HG03139 (cell line): Measurements from ENCODE around the gene RGP1.

Experiments
- ATAC-seq: cut with Tn5 transposase; IDR thresholded peaks from one replicate; pipeline ENCODE4 v1.9.1; 2021; ENCODE audit not compliant: unreplicated experiment

RGP1 gene

GRCh38 chr9:35769763-35770162 lies 20.7 kb downstream of the RGP1 start:
- no peak for ATAC-seq

DNA sequence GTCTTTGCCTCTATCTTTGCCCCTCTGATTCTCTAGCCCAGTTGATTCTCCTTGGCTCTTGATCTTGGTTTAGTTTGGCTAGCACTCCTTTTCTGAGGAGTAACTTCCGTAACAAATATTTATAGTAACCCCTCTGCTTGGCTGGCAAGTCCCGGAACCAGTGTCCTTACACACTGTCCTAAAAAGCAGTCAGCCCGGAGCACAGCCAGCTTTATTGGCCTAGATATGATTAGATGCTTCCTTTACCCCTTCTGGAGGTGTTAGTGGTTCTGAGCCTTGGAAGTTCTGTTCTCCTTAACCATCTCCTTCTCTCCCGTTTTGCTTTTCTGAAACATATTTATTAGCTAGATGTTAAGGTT lies 22.0 kb downstream of the RGP1 start:
- no peak for ATAC-seq

DNA sequence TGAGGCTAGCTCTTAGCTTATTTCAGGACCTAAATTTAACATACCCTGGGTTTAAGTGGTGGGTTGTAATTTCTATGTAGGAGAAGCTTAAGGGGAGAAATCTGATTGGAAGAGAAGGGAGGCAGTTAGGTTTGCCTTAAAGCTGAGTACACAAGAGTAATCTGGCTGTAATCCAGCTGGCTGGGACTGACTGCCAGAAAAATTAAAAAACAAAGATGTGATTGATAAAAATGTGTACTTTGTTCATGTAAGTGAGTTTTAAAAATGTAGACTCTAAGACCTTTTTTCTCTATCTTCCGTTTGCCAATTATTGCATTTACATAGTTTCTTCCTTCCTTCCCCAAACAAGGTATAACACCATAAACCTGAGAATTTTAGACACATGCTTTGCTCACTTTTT lies 22.4 kb downstream of the RGP1 start:
- no peak for ATAC-seq

- no peak for ATAC-seq
Observed at GRCh38 chr9:35771943-35772342, 22.9 kb downstream of the RGP1 start.

DNA sequence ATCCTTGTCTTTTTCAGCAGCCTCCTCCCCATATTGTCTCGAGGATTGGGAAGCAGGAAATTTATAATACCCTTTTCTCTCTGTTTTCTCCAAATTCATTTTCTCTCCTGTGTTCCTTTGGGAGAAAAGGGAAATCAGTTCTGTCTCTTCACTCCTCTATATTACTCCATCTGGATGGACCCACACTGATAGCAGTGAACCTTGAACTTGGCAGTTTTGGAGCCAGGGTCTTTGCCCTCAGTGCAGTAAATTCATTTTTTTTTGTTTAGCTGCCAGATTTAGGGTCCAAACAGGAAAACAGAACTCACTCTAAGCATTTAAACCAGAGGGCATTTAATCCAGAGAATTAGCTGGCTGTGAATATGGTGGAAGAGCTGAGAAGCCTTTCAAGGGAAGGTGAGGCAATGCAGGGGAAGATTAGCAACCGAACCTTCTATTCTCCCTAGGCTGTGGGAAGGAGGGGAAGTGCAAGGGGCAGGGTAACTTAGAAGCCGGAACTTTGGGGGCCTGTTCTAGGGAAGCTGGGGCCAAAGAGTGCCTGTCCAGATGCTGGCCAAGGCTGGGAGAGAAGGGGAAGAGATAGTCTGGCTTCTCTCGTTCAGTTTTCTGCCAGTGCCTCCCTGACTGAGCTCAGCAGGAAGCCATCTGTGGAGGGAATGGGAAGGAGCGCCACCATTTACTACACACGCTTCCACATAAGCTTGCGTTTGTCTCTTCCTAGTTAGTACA lies 26.0 kb downstream of the RGP1 start:
- no peak for ATAC-seq

DNA sequence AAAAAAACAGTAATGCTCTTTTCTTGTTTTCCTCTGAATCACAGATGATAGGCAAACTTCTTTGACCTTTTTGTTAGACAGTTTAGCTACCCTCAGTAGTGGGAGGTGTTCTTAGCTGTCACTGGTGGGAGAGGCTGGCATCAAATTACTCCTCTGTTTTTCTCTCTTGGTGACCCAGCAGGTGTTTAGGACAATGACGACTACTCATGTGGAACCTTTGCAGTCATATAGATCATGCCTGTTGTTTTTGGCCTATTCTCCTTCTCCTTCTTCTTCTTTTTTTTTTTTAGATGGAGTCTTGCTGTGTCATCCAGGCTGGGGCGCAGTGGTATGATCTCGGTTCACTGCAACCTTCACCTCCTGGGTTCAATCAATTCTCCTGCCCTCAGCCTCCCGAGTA lies 26.9 kb downstream of the RGP1 start:
- ATAC-seq: no peak

- ATAC-seq: no peak
Observed at GRCh38 chr9:35778496-35778895, 29.4 kb downstream of the RGP1 start.

- no peak for ATAC-seq
Observed at GRCh38 chr9:35781066-35781465, 32.0 kb downstream of the RGP1 start.

DNA sequence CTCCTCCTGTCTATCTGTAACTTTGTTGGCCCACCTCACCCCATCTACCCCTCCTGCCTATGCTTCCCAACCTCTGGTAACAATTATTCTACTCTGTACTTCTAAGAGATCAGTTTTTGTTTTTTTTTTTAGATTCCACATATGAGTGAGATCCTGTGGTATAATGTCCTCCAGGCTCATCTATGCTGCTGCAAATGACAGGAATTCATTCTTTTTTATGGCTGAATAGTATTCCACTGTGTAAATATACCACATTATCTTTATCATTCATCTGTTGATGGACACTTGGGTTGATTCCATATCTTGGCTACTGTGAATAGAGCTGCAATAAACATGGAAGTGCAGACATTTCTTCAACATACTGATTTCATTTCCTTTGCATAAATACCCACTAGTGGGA lies 34.3 kb downstream of the RGP1 start:
- no peak for ATAC-seq

DNA sequence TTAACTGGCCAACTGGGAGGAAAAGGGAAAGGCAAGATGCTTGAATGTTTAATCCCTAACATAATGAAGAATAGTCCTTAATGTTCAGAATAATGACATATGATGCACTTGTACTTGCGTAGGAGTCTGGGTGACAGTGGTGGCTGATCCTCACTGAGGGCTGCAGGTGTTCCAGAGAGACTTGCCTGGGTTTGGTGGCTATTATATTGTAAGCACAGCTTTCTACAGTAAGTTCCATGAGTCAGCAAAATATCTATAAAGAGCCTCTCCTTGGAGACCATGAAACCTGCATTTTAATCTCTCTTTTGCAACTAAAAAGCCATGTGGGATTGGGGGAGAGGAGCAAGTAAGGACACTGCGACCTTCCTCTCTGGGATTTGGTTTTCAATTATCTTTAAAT lies 40.5 kb downstream of the RGP1 start:
- ATAC-seq: no peak

DNA sequence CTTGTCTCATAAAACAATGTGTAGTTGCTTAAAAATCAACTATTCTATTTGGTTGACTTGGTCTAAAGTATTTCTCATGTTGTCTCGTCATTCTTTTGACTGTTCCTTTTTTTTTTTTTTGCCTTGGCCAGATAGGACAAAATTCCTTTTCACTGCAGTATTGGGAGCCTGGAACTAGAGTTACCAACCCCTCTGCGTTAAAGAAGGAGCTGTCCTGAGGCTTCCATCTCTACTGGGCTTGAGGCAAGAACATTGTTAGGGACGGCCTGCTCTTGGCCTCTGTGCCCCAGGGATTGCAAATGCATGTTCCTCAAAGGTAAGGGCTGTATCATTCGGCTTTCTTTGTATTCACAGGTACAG lies 40.9 kb downstream of the RGP1 start:
- ATAC-seq: no peak

DNA sequence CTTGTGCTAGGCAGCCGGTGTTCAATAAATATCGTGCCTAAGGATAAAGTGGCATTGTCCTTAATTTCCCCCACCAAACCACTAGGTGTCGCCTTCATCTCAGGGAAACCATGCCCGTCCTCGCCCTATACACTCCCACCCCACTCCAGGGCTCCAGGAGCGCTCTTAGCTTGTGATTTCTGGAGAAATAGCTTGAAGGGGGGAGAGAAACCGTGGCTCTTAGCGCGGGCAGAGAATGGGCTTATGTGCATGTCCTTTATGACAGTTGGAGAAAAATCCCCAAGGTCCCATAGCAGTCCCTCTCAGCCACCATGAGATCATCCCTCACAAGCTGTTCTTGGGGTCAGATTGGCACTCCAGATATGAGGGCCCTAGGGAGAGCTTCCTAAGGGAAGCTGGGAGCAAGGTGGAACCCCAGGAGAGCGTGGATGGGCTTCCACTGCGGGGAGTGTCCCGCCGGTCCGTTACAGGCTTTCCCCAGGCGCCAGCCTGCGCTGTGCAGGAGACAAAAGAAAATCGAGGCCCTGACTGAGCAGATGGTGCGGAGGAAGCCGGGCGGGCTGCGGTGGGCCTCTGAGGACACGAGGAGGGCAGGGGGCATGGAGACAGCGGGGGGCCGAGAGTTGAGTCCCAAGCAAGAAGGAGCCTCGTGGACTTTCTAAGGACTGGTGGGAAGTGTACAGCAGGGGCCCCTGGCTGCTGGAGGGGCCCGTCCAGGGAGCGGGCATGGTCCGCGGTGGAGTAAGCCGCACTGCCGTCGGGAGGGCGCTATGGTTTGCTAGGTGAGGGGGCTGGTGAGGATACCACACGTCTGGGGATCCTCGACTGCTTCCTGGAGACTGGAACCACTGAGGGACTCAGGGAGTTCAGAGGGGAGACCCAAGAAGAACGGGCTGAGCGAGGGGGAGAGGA lies 41.6 kb downstream of the RGP1 start:
- no peak for ATAC-seq

DNA sequence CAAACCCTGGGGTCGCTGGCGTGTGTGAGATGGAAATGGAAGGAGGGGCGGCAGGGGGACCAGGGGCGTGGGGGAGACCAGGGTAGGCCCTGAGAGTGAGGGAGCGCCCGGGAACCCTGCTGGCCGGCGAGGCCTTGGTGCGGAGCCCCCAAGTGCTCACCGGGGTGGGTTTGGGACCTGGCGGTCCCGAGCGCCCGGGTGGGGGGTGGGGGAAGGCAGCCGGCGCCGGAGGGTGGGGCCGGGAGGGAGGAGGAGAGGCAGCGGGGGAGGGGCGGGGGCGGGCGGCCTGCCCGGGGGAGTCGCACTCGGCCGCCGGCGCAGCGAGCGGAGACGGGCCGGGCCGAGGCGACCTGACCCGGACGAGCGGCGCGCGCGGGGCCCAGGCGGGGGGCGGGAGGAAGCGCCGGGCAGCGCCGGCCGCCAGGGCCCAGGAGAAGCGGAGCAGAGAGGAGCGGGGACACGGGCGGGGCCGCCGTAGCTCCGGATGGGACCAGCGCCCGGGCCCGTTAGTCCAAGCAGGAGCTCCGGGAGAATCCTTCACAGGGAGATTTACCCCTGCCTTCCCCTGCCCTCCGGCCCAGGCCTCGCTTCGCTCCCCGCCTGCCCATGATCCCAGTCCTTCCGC lies 42.3 kb downstream of the RGP1 start, which contains the start of gene NPR2:
Gene NPR2, plus strand, starts transcription at position 295 of the 625 bp plus-strand sequence. CDS start 818 bp downstream, outside the sequence.
- ATAC-seq: no peak

DNA sequence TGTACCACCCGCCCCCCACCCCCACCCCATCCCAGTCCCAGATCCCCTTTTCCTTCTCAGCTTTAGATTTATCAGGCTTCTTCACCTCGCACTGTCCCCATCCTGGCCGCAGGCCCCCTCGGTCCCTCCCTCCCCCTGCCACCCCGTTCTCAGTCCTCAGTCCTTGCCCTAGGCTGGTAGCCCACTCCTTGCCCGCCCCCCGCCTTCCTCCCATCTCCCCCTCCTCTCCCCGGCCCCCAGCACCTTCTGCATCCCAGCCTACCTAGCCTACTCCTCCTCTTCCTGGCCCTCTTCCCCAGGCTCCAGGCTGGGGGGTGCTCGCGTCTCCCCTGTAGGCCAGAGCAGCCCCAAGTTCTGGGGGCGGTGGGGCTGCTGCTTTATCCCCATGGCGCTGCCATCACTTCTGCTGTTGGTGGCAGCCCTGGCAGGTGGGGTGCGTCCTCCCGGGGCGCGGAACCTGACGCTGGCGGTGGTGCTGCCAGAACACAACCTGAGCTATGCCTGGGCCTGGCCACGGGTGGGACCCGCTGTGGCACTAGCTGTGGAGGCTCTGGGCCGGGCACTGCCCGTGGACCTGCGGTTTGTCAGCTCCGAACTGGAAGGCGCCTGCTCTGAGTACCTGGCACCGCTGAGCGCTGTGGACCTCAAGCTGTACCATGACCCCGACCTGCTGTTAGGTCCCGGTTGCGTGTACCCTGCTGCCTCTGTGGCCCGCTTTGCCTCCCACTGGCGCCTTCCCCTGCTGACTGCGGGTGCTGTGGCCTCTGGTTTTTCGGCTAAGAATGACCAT lies 43.1 kb downstream of the RGP1 start:
- ATAC-seq: no peak

- ATAC-seq: no peak
Observed at GRCh38 chr9:35792826-35793225, 43.7 kb downstream of the RGP1 start.

GRCh38 chr9:35793461-35793860 lies 44.4 kb downstream of the RGP1 start:
- no peak for ATAC-seq

DNA sequence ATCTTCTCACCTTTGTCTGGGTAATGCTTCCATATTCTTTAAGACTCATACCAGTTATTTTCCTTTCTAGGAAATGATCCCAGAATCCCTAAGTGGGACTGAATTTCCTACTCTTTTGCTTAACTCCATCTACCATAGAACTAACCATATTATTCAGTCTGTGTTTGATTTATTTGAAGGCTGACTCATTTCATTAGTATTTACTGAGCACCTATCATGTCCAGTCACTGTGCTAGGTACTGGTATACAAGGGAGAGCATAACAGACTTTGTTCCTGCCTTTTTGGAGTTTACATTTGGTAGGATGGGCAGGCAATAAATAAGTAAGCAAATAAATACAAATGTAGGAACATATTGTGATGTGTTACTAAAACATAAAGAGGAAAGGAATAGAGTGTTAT lies 46.6 kb downstream of the RGP1 start:
- no peak for ATAC-seq

DNA sequence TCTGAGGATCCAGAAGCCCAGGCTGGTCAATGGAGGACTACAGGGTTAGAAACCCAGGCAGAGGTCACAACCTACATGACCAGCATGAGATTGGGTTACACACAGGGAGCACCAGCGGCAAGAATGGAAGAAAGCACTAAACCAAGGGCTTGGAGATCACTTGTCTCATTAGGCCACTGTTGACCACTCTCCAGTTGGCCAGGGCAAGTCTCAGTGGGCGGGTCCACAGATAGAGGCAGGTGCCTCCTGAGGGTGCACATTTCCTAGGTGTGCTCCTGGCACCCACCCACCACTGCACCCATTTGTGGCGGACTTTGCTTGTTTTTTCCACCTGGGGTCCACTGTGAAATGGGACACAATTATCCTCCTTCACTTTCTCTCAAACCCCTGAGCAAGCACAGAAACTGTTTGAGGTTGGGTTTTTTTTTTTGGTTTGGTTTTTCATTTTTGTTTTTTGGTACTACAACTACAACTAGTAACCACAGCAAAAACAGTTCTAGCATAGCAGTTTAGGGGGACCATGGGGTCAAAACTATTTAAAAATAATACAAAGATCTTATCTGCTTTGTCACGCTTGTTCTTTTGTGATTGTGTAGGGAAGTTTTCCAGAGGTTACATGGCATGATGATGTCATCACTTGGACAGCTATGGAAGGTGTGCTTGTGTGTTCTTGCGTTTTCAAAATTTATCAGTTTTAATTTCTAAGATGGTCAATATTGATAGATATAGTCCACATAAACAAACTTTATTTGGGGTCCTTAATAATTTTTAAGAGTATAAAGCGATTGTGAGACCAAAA lies 48.4 kb downstream of the RGP1 start:
- no peak for ATAC-seq

GRCh38 chr9:35798658-35799374 lies 49.7 kb downstream of the RGP1 start:
- ATAC-seq: no peak

DNA sequence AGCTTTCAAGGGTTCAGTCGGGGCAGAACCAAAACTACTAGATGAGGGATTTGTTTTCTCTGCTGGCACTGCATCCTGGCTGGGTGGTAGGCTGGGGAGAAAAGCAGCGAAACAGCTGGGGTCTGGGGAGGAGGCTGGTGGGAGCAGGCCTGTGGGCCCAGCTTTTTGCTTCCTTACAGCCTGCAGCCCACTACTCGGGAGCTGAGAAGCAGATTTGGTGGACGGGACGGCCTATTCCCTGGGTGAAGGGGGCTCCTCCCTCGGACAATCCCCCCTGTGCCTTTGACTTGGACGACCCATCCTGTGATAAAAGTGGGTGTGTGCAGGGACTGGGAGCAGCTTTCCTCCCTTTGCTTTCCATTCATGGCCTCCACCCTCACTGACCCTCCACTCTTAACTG lies 51.4 kb downstream of the RGP1 start:
- no peak for ATAC-seq
